ENCODE results near the gene HPS6.

HPS6 gene

GRCh38 chr10:102072673-102073527 lies 7.8 kb downstream of the HPS6 start:
- peak; percentile 30 to 36 for DNase-seq

GRCh38 chr10:102083541-102083940 lies 18.4 kb downstream of the HPS6 start:
- DNase-seq = no peak

DNA sequence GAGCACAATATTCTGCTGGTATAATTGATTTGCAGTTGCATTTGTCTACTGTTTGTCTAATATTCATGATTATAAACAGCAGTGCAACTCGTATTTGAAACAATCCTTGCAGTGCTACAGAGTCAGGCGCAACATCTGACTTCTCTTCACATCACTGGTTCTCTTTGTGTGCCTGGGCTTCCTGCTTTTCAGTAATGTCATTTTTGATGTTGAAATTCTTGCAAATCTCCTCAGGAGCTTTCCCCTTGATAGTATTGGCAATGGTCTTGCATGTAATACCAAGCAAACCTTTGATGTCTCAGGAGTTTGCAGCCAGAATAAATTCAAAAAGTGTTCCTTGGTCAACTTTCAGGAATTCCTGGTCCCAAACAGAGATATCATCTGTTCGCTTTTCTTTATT lies 20.2 kb downstream of the HPS6 start:
- no peak for DNase-seq

DNA sequence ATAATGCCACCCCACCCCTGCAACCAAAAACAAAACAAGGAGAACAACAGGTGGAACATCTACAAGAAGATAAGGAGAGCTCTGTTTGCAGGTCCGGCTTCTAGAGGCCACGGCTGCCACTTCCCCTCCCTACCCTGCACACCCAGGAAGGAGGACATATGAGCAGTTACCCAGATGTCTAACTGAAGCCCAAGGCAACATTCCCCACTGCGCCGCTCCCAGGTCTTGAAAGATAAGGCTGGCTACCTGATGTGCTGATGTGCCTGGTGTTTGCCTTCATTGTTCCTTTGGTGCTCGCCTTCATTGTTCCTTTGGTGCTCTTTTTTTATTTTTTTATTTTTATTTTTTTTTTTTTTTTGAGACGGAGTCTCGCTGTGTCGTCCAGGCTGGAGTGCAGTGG lies 21.0 kb downstream of the HPS6 start:
- DNase-seq = no peak

- no peak for DNase-seq
These were observed 25.6 kb downstream of the HPS6 start for GRCh38 chr10:102090772-102091171.

- DNase-seq = no peak
These were observed 31.3 kb downstream of the HPS6 start for GRCh38 chr10:102096449-102096848.

- DNase-seq = no peak
These were observed 36.0 kb downstream of the HPS6 start for GRCh38 chr10:102101152-102101551.

- DNase-seq = no peak
These were observed 37.3 kb downstream of the HPS6 start for GRCh38 chr10:102102421-102102820.

DNA sequence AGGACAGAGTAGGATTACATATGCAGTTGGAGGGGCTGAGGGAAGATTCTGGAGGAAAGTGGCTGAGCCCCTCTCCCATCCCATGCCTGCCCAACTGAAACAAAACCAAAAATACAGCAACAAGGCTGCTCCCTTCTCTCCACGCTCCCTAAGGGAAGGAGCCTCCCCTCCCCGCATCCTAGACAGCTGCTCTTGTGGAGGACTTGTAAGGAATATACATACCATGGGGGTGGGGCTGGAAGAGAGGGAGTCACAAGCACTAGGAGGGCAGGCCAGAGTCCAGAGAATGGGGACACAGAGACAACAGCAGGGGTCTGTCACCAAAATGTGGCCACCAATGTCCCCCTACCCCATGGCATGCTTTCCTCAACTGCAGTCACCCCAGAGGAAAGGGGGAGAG lies 41.8 kb downstream of the HPS6 start:
- DNase-seq = no peak

DNA sequence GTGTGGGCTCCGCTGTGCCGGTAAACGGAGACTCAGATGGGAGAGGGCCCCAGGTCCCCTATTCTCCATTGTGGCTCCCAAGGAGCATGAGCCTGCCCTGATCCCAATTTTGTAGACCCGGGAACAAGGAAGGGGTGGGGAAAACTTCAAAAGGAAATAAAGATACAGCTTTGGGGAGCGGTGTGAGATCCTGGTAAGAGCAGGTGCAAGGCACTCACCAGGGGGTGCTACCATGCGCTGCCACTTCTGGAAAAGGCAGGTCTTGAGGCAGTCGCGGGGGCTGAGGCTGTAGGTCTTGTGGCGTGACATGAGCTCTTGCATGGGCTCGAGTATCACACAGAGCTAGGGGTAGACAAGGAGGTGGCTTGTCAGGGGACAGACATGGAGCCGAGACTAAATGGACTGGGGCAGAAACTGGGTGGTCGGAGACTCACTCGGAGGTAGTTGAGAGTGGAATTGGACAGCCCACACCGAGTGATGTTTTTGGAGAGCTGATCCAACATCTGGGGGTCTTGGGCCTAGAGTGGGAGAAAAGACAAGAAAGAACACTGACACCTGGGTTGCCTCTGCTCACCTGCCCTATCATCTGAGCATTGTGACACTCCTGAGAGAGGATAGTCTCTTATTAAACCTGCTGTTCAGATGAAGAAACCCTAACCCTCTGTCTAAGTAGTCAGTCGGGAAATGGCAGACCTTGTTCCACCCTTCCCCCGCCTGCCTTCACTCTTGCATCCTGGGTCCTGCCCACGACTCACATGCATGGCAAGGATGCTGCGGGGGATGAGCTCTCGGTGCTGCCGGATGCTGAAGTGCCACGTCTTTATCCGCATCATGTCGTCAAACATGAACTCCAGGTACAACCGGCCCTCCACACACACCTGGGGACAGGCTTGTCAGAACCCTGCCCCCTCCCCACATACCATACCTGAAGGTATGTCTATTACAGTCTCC lies 44.3 kb downstream of the HPS6 start:
- no peak for DNase-seq

GRCh38 chr10:102111276-102111675 lies 46.1 kb downstream of the HPS6 start:
- no peak for DNase-seq

- DNase-seq = no peak
These were observed 47.2 kb downstream of the HPS6 start for GRCh38 chr10:102112210-102112817.

GRCh38 chr10:102113261-102113955 lies 48.3 kb downstream of the HPS6 start:
- DNase-seq = no peak

- no peak for DNase-seq
These were observed 49.1 kb downstream of the HPS6 start for GRCh38 chr10:102113956-102114857.

DNA sequence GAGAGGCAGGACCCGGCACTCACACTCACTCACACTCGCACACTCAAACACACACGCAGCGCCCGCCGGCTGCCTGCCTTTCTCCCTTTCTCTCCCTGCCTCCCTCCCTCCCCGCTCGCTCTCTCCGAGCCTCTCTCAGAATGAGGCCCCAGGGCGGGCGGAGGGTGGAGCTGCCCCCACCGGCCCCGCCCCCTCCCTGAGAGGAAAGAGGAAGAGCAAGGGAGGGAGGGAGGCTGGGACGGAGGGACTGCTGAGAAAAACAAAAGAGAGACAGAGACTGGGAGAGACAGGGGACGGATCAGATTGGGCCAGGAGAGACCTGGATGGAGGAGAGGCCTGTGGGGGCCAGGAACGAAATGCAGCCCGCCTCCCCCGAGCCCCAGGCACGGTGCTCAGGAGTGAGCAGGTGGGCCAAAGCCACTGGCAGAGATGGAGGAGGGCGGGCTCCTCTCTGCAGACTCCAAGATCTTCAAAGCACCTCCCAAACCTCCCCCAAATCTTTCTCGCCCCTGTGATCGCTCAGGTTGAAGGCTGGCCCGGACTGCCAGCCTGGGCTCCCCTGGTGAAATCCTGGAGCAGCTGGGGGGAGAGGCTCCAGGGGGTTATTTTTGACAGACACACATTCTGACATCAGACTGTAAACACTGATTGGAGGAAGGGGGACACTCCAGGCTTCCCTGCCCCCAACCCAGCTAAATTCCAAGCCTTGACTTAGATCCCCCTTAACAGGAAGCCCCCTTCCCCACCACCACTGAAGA lies 49.9 kb downstream of the HPS6 start:
- peak; percentile 41 to 56 for DNase-seq

DNA sequence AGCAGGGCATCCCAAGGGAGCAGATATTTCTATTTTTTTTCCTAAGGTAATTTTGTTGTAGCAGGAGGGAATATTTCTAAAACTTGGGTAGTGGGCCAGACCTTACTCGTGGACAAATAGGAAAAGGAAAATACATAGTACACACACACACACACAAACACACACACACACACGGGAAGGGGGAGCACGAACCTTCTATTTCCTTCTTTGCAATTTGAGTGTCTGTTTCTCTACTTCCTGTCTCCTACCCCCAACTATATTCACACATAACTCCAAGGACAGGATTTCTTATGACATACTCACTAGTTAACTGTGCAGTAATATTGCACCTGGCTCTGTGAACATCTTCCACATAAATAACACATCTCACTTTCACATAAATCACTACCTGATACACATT lies 50.6 kb downstream of the HPS6 start:
- DNase-seq = no peak

DNA sequence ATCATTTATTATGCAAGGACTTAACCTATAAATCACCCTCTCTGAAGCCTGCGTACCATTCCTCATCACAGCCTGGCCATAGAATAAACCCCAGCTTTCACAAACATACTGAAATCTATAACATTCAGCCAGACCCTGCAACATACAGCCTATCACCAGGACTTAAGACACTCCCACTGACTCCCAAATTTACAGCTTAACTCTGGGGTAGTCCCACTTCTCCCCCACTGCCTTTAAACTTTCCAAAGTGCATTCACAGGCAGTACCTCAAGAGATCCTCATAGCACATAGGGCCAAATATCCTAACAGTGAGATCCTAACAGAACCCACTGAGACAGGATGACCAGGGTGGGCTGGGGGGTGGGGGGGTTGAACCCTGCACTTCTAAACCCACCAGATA lies 51.5 kb downstream of the HPS6 start:
- DNase-seq = no peak

All from NCI-H1930 (cell line).